GM21367 (cell line): ENCODE measurements around the gene ATP9A.
"Not testable (repeated sequence)": the region's sequence is repeated elsewhere in the genome, so short reads cannot be mapped to it uniquely, and the experiment has no call there.

Experiments used
- ATAC-seq: cut with Tn5 transposase; IDR thresholded peaks from one replicate; pipeline ENCODE4 v1.9.1; 2021; ENCODE audit not compliant: unreplicated experiment

The ATP9A gene

GRCh38 chr20:51767867-51768758, at the start of gene ATP9A:
Gene ATP9A, minus strand, starts transcription at chr20:51768390. Its CDS starts 21 bp downstream, at chr20:51768369.
- no peak for ATAC-seq

- not testable (repeated sequence) for ATAC-seq
Observed at GRCh38 chr20:51816856-51817255, 48.7 kb upstream of the ATP9A start.

GRCh38 chr20:51815383-51816076, 47.3 kb upstream of the ATP9A start:
- ATAC-seq: no peak

GRCh38 chr20:51812861-51813260, 44.7 kb upstream of the ATP9A start:
- no peak for ATAC-seq

- ATAC-seq: no peak
Observed at GRCh38 chr20:51811514-51812128, 43.4 kb upstream of the ATP9A start.

- ATAC-seq: no peak
Observed at GRCh38 chr20:51811042-51811355, 42.8 kb upstream of the ATP9A start.

- no peak for ATAC-seq
Observed at GRCh38 chr20:51810155-51811041, 42.2 kb upstream of the ATP9A start.

GRCh38 chr20:51807720-51808250, 39.6 kb upstream of the ATP9A start:
- no peak for ATAC-seq

GRCh38 chr20:51804754-51805153, 36.6 kb upstream of the ATP9A start:
- ATAC-seq: no peak

- no peak for ATAC-seq
Observed at GRCh38 chr20:51803148-51803854, 35.1 kb upstream of the ATP9A start.

- ATAC-seq: no peak
Observed at GRCh38 chr20:51802170-51802751, 34.1 kb upstream of the ATP9A start, which contains the start of gene SALL4. Gene SALL4, minus strand, starts transcription at chr20:51802521. Its CDS starts 113 bp downstream, at chr20:51802408.

- no peak for ATAC-seq
Observed at GRCh38 chr20:51801823-51802123, 33.6 kb upstream of the ATP9A start.

- ATAC-seq: no peak
Observed at GRCh38 chr20:51801122-51801822, 33.1 kb upstream of the ATP9A start.

- ATAC-seq: no peak
Observed at GRCh38 chr20:51800872-51801121, 32.6 kb upstream of the ATP9A start.

- ATAC-seq: no peak
Observed at GRCh38 chr20:51800060-51800871, 32.1 kb upstream of the ATP9A start.

GRCh38 chr20:51799401-51799860, 31.2 kb upstream of the ATP9A start:
- ATAC-seq: no peak

- no peak for ATAC-seq
Observed at GRCh38 chr20:51797357-51798025, 29.3 kb upstream of the ATP9A start.

GRCh38 chr20:51796340-51796739, 28.1 kb upstream of the ATP9A start:
- no peak for ATAC-seq
